K562 (cell line): ENCODE results near the gene TMEM229B.

Source experiments
- CHD1 ChIP-seq: fragments of 200-600 bp; sonication (generic); IDR thresholded peaks from one replicate; pipeline ENCODE4 v1.6.1; 2012; ENCODE audit warnings: mild to moderate bottlenecking, moderate library complexity, low read length, inconsistent platforms
- EGR1 ChIP-seq: fragments of 450-650 bp; conservative IDR thresholded peaks from 2 replicates; pipeline ENCODE4 v1.6.1; 2017; ENCODE audit warnings: mild to moderate bottlenecking
- GTF2A2 ChIP-seq: IDR thresholded peaks from 2 replicates; pipeline ENCODE4 v1.6.1; 2016; ENCODE audit warnings: mild to moderate bottlenecking, missing genetic modification characterization, missing compliant biosample characterization
- MAFK ChIP-seq: IDR thresholded peaks from 2 replicates; pipeline ENCODE4 v1.6.1; 2011; ENCODE audit warnings: low read length, improper control_type of control experiment
- MCM7 ChIP-seq, 2 experiments: fragments of 450-650 bp; IDR thresholded peaks; 2 replicates each; pipeline ENCODE4 v1.6.1; 2016 to 2018
- NR2C2 ChIP-seq, 2 experiments: fragments of 200-800 bp in 1 of 2; sonication (Bioruptor generic) in 1 of 2; sonication (generic) in 1 of 2; formaldehyde crosslinking in 1 of 2; IDR thresholded peaks; 2 replicates each; pipeline versions ENCODE4 v1.6.1 to v1.8.0; 2016 to 2022; ENCODE audit warnings: mild to moderate bottlenecking in 1 of 2, missing compliant biosample characterization in 1 of 2, missing genetic modification characterization in 1 of 2, missing genetic modification reagents in 1 of 2
- POLR2A ChIP-seq: fragments of 450-650 bp; conservative IDR thresholded peaks from 2 replicates; pipeline ENCODE4 v1.6.1; 2016
- RAD21 ChIP-seq, 2 experiments: fragments of 250-450 bp in 1 of 2; fragments of 450-650 bp in 1 of 2; sonication (Bioruptor Pico) in 1 of 2; formaldehyde crosslinking in 1 of 2; IDR thresholded peaks in 1 of 2; conservative IDR thresholded peaks in 1 of 2; 2 replicates each; pipeline versions ENCODE4 v1.4.0 to v1.8.0; 2020 to 2022; ENCODE audit warnings: mild to moderate bottlenecking in 2 of 2, moderate library complexity in 1 of 2
- SMAD3 ChIP-seq: fragments of 450-650 bp; formaldehyde crosslinking; conservative IDR thresholded peaks from 2 replicates; pipeline ENCODE4 v1.4.0; 2020; ENCODE audit warnings: mild to moderate bottlenecking
- TBL1XR1 ChIP-seq, 2 experiments: IDR thresholded peaks; 2 replicates each; pipeline ENCODE4 v1.6.1; 2012; ENCODE audit warnings: improper control_type of control experiment in 2 of 2, low read length in 2 of 2, mild to moderate bottlenecking in 1 of 2
- TF ChIP-seq, protein P1 (sequence below), 2 experiments: IDR thresholded peaks; 2 replicates each; pipeline ENCODE4 v1.6.1; 2012; ENCODE audit warnings: improper control_type of control experiment in 2 of 2, low read depth in 2 of 2, low read length in 2 of 2, borderline replicate concordance in 1 of 2
- TF ChIP-seq, protein P2 (sequence below): IDR thresholded peaks from 2 replicates; pipeline ENCODE4 v1.6.1; 2012; ENCODE audit warnings: low read depth, low read length, improper control_type of control experiment, borderline replicate concordance

DNA sequence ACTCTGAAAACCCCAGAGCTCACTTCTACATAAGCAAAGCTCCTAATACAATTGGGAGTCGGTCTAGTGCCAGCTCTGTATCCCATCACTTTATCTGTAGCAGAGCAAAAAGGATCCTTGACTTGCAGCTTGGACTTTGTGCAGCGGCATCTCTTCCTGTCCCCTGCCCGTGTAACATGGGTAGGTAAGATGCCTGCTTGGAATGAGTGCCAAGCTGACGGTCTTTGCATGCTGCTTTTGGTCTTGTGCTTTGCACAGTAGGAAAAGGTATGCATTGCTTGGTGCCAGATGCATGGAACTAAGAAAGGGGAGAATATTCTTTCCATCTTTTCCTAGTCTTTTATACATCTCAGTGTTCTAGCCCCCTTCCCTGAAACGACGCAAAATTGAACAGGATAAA, 37.7 kb upstream of the TMEM229B start:
- TF ChIP-seq GTF2A2 (no peak), POLR2A (no peak), MCM7 (IDR thresholded peaks at IDR 0.05) (no peak), NR2C2 (CRISPR knock-in tag; IDR thresholded peaks at IDR 0.05) (no peak), NR2C2 (tag; IDR thresholded peaks at IDR 0.05) (no peak), RAD21 (CRISPR knock-in tag; conservative IDR thresholded peaks at IDR 0.05 in 1 of 2, IDR thresholded peaks at IDR 0.05 in 1 of 2) (no peak), EGR1 (no peak), MAFK (no peak), SMAD3 (no peak), CHD1 (no peak), TBL1XR1 (IDR thresholded peaks at IDR 0.05; ENCODE audit: low read length in 2 of 2) (no peak)
- TF ChIP-seq, protein P1, sequence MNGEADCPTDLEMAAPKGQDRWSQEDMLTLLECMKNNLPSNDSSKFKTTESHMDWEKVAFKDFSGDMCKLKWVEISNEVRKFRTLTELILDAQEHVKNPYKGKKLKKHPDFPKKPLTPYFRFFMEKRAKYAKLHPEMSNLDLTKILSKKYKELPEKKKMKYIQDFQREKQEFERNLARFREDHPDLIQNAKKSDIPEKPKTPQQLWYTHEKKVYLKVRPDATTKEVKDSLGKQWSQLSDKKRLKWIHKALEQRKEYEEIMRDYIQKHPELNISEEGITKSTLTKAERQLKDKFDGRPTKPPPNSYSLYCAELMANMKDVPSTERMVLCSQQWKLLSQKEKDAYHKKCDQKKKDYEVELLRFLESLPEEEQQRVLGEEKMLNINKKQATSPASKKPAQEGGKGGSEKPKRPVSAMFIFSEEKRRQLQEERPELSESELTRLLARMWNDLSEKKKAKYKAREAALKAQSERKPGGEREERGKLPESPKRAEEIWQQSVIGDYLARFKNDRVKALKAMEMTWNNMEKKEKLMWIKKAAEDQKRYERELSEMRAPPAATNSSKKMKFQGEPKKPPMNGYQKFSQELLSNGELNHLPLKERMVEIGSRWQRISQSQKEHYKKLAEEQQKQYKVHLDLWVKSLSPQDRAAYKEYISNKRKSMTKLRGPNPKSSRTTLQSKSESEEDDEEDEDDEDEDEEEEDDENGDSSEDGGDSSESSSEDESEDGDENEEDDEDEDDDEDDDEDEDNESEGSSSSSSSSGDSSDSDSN (IDR thresholded peaks at IDR 0.05; ENCODE audit: borderline replicate concordance in 1 of 2, low read depth in 2 of 2, low read length in 2 of 2): no peak
- TF ChIP-seq, protein P2, sequence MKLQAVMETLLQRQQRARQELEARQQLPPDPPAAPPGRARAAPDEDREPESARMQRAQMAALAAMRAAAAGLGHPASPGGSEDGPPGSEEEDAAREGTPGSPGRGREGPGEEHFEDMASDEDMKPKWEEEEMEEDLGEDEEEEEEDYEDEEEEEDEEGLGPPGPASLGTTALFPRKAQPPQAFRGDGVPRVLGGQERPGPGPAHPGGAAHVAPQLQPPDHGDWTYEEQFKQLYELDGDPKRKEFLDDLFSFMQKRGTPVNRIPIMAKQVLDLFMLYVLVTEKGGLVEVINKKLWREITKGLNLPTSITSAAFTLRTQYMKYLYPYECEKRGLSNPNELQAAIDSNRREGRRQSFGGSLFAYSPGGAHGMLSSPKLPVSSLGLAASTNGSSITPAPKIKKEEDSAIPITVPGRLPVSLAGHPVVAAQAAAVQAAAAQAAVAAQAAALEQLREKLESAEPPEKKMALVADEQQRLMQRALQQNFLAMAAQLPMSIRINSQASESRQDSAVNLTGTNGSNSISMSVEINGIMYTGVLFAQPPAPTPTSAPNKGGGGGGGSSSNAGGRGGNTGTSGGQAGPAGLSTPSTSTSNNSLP: no peak
